Endothelial cell of umbilical vein (primary cell): ENCODE results near the gene VIPR1.

Experiments
- EZH2 ChIP-seq: IDR thresholded peaks from 2 replicates; pipeline ENCODE4 v1.6.1; 2012; ENCODE audit warnings: borderline replicate concordance, low read depth, mild to moderate bottlenecking, moderate library complexity, low read length, inconsistent platforms; ENCODE audit not compliant: severe bottlenecking
- FOS ChIP-seq: IDR thresholded peaks from 2 replicates; pipeline ENCODE4 v1.6.1; 2011; ENCODE audit warnings: mild to moderate bottlenecking, low read length, moderate library complexity, borderline replicate concordance; ENCODE audit not compliant: insufficient read depth
- GATA2 ChIP-seq: IDR thresholded peaks from 2 replicates; pipeline ENCODE4 v1.7.0; 2011; ENCODE audit warnings: low read depth, mild to moderate bottlenecking, moderate library complexity, mixed read lengths, low read length; ENCODE audit not compliant: insufficient read length, insufficient read depth
- JUN ChIP-seq: IDR thresholded peaks from 2 replicates; pipeline ENCODE4 v1.6.1; 2011; ENCODE audit warnings: borderline replicate concordance, low read depth; ENCODE audit not compliant: insufficient read length, insufficient read depth
- POLR2A ChIP-seq: IDR thresholded peaks from 2 replicates; pipeline ENCODE4 v1.6.1; 2012; ENCODE audit warnings: low read depth, mild to moderate bottlenecking, control low read depth, low read length
- POLR2AphosphoS5 ChIP-seq: IDR thresholded peaks from 2 replicates; pipeline ENCODE4 v1.6.1; 2012; ENCODE audit warnings: low read depth, mild to moderate bottlenecking, control low read depth, low read length, moderate library complexity; ENCODE audit not compliant: insufficient read depth
- TF ChIP-seq, protein P1 (sequence below): IDR thresholded peaks from 2 replicates; pipeline ENCODE4 v1.6.1; 2011; ENCODE audit not compliant: insufficient read depth, insufficient read length
- TF ChIP-seq, protein P2 (sequence below), 2 donors: IDR thresholded peaks; 1 replicate in 1 of 2; 2 replicates in 1 of 2; pipeline ENCODE4 v1.5.1; 2011; ENCODE audit warnings: low read length in 2 of 2, mild to moderate bottlenecking in 2 of 2, moderate library complexity in 2 of 2, control low read depth in 1 of 2, inconsistent platforms in 1 of 2, low read depth in 1 of 2; ENCODE audit not compliant: insufficient read depth in 1 of 2; ENCODE audit errors: extremely low read depth in 1 of 2

DNA sequence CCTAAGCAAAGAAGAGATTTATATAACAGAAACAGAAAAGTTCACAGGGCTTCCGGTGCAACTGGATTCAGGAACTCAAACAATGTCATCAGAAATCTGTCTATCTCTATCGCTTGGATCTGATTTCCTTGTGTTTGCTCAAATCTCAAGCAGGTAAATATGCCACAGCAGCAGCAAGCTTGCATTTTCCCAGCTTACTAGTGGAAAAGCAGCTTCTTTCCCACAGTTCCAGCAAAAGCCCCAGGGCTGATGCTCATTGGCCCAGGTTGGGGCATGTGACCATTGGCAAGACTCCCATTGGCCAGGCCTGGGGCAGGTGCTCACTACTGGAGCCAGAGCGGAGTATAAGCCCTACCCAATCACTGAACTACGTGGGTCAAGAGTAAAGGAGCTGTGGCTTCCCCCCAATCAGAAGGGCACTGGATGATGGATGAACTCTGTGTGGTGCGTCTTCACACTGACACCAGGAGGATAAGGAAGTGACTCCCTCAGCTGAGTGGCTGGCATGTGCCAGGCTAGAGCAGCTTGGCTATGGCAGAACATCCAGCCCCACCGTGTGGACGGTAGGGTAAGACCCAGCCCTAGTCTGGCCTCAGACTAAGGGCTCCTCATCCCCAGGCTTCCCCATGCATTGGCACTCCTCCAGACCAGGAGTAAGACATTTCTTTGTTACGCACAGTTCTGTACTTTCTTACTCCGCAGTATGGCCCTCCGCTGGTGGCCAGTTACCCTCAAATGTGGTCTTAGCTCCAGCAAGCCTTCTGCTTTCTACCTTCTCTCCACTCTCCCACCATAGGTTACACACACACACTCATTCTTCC is 13.1 kb upstream of the VIPR1 start:
- TF ChIP-seq POLR2A (no peak), FOS (no peak), POLR2AphosphoS5 (no peak), EZH2 (no peak), JUN (no peak), GATA2 (no peak)
- TF ChIP-seq, protein P1, sequence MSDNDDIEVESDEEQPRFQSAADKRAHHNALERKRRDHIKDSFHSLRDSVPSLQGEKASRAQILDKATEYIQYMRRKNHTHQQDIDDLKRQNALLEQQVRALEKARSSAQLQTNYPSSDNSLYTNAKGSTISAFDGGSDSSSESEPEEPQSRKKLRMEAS = no peak
- TF ChIP-seq, protein P2, sequence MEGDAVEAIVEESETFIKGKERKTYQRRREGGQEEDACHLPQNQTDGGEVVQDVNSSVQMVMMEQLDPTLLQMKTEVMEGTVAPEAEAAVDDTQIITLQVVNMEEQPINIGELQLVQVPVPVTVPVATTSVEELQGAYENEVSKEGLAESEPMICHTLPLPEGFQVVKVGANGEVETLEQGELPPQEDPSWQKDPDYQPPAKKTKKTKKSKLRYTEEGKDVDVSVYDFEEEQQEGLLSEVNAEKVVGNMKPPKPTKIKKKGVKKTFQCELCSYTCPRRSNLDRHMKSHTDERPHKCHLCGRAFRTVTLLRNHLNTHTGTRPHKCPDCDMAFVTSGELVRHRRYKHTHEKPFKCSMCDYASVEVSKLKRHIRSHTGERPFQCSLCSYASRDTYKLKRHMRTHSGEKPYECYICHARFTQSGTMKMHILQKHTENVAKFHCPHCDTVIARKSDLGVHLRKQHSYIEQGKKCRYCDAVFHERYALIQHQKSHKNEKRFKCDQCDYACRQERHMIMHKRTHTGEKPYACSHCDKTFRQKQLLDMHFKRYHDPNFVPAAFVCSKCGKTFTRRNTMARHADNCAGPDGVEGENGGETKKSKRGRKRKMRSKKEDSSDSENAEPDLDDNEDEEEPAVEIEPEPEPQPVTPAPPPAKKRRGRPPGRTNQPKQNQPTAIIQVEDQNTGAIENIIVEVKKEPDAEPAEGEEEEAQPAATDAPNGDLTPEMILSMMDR (IDR thresholded peaks at IDR 0.05; ENCODE audit: extremely low read depth in 1 of 2, insufficient read depth in 1 of 2, low read depth in 1 of 2, low read length in 2 of 2) = no peak
